Pancreas (tissue), 10 donors: ENCODE measurements around the gene OBSCN. TPM values are rescaled to one million over a fixed set of nuclear protein-coding genes. Genes with fewer than 3 reads are reported as not detected.
A peak's percentile ranks its signal among the peaks of the same experiment; 100 is the strongest.
"Not testable (repeated sequence)": the region's sequence is repeated elsewhere in the genome, so short reads cannot be mapped to it uniquely, and the experiment has no call there.

ENCODE experiments used
- ATAC-seq, 4 donors: fragments of 200-7000 bp; cut with Tn5 transposase; one replicate each; pipeline versions ENCODE4 v1.8.0 to v1.9.1; 2020; ENCODE audit warnings: mild to moderate bottlenecking in 4 of 4, moderate library complexity in 4 of 4
- DNase-seq, 6 donors: peaks; one replicate each; pipeline ENCODE4 v3.0.0-alpha.2; 2020
- FAIRE-seq: peaks from 2 replicates; lab custom pipeline; 2012; peaks lifted over from hg19 to GRCh38; lab: Jason Lieb, UNC
- H3K27ac ChIP-seq, 4 donors: fragments of 200-600 bp; sonication (generic); 1 replicate in 3 of 4; 2 replicates in 1 of 4; pipeline versions ENCODE4 v1.5.0 to v1.8.0; 2020
- H3K27me3 ChIP-seq, 4 donors: fragments of 200-600 bp; one replicate each; pipeline ENCODE4 v1.8.0; 2021
- H3K36me3 ChIP-seq, 3 donors: fragments of 200-600 bp; sonication (generic) in 1 of 3; one replicate each; pipeline versions ENCODE4 v1.5.0 to v1.8.0; 2020 to 2021
- H3K4me1 ChIP-seq, 3 donors: fragments of 200-600 bp; one replicate each; pipeline ENCODE4 v1.8.0; 2021
- H3K4me3 ChIP-seq, 4 donors: fragments of 200-600 bp; sonication (generic) in 2 of 4; one replicate each; pipeline versions ENCODE4 v1.5.0 to v1.8.0; 2020 to 2021
- H3K9me3 ChIP-seq, 4 donors: fragments of 200-600 bp; one replicate each; pipeline ENCODE4 v1.8.0; 2021
- WGBS, 2 donors: extraction: QIAGEN DNeasy Blood & Tissue Kit; methylation state at CpG; one replicate each; pipeline ENCODE4 v1.1.7; 2013; 5-methylcytosine and 5-hydroxymethylcytosine counted together
- intact Hi-C, 3 donors: fragments of 100-400 bp; cut with DNase I; formaldehyde crosslinking; loops; one replicate each; pipeline versions ENCODE4 v1.11.1 to v1.14.2; 2022
- polyA plus RNA-seq, 2 donors: library from polyadenylated mRNA; stranded (reverse); fragments of 200-250 nt; gene quantifications; one replicate each; pipeline ENCODE4 v1.2.3, GENCODE V29; 2013
- total RNA-seq, 6 donors: library from RNA; stranded (reverse); fragmentation: NEBNext Ultra II Directional in 4 of 6; extraction: Animal tissue kit (Norgen Biotek cat#: 25700) in 4 of 6; gene quantifications; one replicate each; pipeline versions ENCODE4 v1.2.1 to v1.2.4, GENCODE V29; 2021 to 2023
- TF ChIP-seq, protein P1 (sequence below), 4 donors: fragments of 200-600 bp; sonication (generic) in 3 of 4; IDR thresholded peaks; one replicate each; pipeline versions ENCODE4 v1.5.0 to v1.8.0; 2021; ENCODE audit warnings: antibody characterized with exemption in 4 of 4
- donor health status: healthy with polysubstance abuse.
- donor health status: DM: no; HTN: no; CAD: no; lungs with moderate emphysema.
- donor health status: DM: no; HTN: no; CAD: no.
- donor health status: control.
- donor health status: control.
- donor health status: Bipolar disorder and iron deficiency.
- donor health status: DM: yes; HTN: yes; CAD: no.
- donor health status: DM: no; HTN: no; CAD: no.
- donor health status: DM: no; HTN: no; CAD: no.
- donor health status: DM: yes; HTN: yes; CAD: no.

OBSCN gene
- total and polyA plus RNA-seq, 8 donors: 7.9 to 61.4 (median 11.3) TPM

DNA sequence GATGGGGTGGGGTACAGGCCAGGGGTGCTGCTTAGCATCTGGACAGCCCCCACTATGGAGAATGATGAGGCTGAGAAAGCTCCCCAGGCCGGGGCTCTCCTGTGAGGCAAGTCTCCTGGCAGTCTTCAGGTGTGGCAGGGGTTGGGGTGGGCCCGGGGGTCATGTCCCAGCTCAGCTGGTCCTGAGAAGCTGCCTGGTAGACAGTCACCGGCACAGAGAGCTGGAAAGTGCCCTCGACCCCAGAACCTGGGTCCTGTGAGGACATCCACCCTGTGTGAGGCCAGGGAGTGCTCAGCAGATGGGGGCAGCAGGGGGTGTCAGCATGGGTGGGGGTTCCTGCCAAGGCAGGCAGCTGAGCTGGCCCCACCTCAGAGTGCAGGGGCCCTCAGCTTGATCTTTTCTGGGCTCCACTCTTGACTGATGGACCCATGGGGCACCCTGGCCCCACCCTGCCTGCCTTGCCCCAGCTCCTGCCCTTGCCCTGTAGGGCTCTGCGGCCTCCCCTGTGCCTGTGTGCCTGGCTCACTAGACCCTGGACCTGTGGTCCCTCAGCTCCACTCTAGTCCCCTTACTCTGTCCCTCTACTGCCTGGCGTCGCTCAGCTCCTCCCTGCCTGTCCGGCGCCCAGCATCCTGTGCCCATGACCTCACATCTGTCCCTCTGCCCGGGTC, 36.5 kb upstream of the OBSCN start:
- Histone ChIP-seq H3K4me3 (no peak overlapping the region), H3K9me3 (no peaks in the 10 kb centered on the region), H3K36me3 (peaks cover 0 to 4% (median 0%) of the 10 kb centered on the region in 3 donors), H3K27ac (no peak overlapping the region), H3K4me1 (no peaks in the 10 kb centered on the region), H3K27me3 (no peaks in the 10 kb centered on the region)
- TF ChIP-seq, protein P1, sequence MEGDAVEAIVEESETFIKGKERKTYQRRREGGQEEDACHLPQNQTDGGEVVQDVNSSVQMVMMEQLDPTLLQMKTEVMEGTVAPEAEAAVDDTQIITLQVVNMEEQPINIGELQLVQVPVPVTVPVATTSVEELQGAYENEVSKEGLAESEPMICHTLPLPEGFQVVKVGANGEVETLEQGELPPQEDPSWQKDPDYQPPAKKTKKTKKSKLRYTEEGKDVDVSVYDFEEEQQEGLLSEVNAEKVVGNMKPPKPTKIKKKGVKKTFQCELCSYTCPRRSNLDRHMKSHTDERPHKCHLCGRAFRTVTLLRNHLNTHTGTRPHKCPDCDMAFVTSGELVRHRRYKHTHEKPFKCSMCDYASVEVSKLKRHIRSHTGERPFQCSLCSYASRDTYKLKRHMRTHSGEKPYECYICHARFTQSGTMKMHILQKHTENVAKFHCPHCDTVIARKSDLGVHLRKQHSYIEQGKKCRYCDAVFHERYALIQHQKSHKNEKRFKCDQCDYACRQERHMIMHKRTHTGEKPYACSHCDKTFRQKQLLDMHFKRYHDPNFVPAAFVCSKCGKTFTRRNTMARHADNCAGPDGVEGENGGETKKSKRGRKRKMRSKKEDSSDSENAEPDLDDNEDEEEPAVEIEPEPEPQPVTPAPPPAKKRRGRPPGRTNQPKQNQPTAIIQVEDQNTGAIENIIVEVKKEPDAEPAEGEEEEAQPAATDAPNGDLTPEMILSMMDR (IDR thresholded peaks at IDR 0.05): no peak
- DNase-seq (peak in 3 of 6 donors; percentile 10 to 61 (median 12)), FAIRE-seq (no peak), ATAC-seq (no peak)
- WGBS, 2 donors: 77 to 81% methylated on average over 10 of the region's 10 CpGs
- intact Hi-C loops: no loop called here

DNA sequence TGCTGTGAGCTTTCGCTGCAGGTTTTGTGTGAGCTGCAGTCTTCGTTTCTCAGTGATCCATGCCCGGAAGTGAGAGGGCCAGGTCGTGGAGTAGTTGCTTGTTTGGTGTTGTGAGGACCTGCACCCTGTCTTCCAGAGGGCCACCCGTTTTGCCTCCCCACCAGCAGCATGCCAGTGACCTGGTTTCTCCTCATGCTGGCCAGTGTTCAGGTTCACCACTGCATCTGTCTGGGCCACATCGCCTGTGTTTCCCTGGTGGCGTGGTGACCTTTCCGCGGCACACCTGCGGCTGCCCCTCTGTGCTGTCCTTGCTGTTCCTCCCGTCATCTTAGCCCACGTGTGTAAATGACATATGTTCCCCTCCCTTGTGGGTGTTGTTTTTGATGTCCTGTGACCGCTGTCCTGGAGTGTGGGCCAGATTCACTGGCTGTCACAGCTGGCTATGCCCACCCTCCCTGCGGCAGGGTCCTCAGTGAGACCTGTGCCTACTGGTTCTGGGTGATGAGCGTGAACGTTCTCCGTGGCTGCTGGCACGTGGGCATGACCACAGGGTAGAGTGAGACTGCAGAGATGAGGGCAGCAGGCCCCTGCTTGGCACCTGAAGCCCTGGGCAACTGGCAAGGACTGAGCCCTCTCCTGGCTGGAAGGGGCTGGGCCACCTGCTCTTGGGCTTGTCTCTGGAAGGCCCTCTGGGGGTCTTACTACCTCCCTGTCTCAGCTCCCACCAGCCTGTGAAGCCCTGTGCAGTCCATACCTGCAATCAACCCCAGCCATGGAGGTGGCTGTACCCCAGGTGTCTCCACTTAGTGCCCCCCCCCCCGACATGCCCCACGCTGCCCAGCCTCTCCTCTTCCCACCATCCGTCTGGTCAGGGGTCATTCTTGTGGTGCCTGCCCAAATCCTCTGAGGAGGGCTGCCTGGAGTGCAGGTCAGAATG, 35.0 kb upstream of the OBSCN start:
- H3K9me3 ChIP-seq: no peaks in the 10 kb centered on the region
- no peak overlapping the region for H3K27ac ChIP-seq
- no peak overlapping the region for H3K4me3 ChIP-seq
- H3K4me1 ChIP-seq: no peaks in the 10 kb centered on the region
- peaks cover 0 to 4% (median 0%) of the 10 kb centered on the region in 3 donors for H3K36me3 ChIP-seq
- ATAC-seq (no peak), FAIRE-seq (no peak), DNase-seq (peak in 1 of 6 donors; percentile 49)
- 80 to 83% methylated on average over 21 of the region's 21 CpGs for WGBS, 2 donors
- intact Hi-C loops: no loop called here
- H3K27me3 ChIP-seq: no peaks in the 10 kb centered on the region
- TF ChIP-seq, protein P1 (IDR thresholded peaks at IDR 0.05): no peak

DNA sequence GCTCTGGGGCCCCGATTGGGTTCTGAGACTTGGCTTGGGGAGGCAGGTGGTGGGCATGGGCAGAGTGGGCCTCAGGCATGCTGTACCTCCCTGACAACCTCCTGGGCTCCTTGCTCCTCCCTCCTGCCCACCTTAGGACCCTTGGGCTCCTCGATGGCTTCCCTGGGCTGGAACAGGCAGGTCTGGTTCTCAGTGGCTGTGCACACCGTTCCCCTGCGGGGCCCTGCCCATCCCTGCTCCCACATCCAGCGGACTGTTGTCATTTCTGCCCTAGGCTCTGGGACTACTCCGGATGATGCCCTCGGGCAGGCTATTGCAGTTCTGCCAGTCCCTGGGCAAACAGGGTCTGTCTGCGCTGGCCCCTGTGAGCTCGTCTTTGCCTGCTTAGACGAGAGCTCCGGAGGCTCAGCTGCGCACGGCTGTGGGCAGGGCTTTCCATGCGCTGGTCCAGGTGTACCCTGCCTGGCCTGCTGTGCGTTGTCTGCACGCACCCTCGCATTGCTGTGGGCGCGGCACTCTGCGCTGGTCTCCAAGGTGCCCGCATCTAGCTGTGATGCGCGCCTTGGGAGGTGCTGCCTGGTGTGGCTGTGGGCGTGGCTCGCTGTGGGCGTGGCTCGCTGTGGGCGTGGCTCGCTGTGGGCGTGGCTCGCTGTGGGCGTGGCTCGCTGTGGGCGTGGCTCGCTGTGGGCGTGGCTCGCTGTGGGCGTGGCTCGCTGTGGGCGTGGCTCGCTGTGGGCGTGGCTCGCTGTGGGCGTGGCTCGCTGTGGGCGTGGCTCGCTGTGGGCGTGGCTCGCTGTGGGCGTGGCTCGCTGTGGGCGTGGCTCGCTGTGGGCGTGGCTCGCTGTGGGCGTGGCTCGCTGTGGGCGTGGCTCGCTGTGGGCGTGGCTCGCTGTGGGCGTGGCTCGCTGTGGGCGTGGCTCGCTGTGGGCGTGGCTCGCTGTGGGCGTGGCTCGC, 34.0 kb upstream of the OBSCN start:
- DNase-seq (peak in 3 of 6 donors; percentile 17 to 70 (median 55)), ATAC-seq (peak; percentile 7 to 31 (median 26))
- FAIRE-seq, H3K4me3 ChIP-seq, H3K4me1 ChIP-seq, intact Hi-C loops, H3K27ac ChIP-seq, H3K27me3 ChIP-seq, H3K36me3 ChIP-seq, H3K9me3 ChIP-seq: not testable (repeated sequence)
- WGBS, 2 donors: 60 to 79% methylated on average over 26 to 37 of the region's 69 CpGs

DNA sequence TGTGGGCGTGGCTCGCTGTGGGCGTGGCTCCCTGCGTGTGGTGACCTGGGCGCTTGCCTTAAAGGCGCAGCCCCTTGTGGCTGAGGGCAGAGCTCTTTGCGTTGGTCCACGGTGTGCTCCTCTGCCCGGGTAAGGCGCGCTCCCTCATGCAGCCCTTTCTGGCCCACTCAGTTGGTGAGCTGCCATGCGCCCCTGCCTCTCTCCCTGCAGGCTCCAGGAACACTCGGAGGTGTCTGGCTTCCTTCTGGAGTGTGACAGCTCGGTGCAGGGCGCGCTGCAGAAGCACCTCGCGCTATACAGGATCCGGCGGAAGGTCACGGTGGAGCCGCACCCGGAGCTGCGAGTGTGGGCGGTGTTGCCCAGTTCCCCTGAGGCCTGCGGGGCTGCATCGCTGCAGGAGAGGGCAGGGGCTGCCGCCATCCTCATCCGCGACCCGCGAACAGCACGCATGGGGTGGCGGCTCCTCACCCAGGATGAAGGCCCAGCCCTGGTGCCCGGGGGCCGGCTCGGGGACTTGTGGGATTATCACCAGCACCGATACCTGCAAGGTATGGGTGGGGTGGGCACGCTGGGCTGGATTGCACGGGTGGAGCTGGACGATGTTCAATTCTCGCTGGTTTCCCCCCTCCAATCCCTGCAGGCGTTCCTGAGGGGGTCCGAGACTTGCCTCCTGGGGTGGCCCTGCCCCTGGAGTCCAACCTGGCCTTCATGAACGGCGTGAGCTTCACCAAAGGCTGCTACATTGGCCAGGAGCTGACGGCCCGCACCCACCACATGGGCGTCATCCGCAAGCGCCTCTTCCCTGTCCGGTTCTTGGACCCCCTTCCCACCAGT, 33.1 kb upstream of the OBSCN start:
- Histone ChIP-seq H3K27ac (no peak overlapping the region), H3K36me3 (peaks cover 0 to 4% (median 0%) of the 10 kb centered on the region in 3 donors), H3K27me3 (no peaks in the 10 kb centered on the region), H3K4me3 (no peak overlapping the region), H3K4me1 (no peaks in the 10 kb centered on the region), H3K9me3 (no peaks in the 10 kb centered on the region)
- 91 to 93% methylated on average over 51 to 52 of the region's 52 CpGs for WGBS, 2 donors
- TF ChIP-seq, protein P1 (IDR thresholded peaks at IDR 0.05): no peak
- peak in 1 of 4 donors; percentile 53 for ATAC-seq
- intact Hi-C loops: no loop called here
- no peak for FAIRE-seq
- DNase-seq: peak in 2 of 6 donors; percentile 20 to 77
